GM21737 (cell line): ENCODE measurements around the gene VPS8.

Experiments
- ATAC-seq: cut with Tn5 transposase; IDR thresholded peaks from one replicate; pipeline ENCODE4 v1.9.1; 2021; ENCODE audit warnings: mild to moderate bottlenecking, moderate library complexity; ENCODE audit not compliant: unreplicated experiment

Gene VPS8

GRCh38 chr3:184811999-184812661, at the start of gene VPS8:
TSS of gene VPS8 (plus strand) at chr3:184812166. CDS start at chr3:184824633, 12,467 bp downstream.
- peak; percentile 86 for ATAC-seq

GRCh38 chr3:184764191-184764590, 47.8 kb upstream of the VPS8 start:
- ATAC-seq: no peak

- no peak for ATAC-seq
Observed at GRCh38 chr3:184765047-184765729, 46.8 kb upstream of the VPS8 start.

GRCh38 chr3:184765730-184766074, 46.3 kb upstream of the VPS8 start:
- ATAC-seq: no peak

- ATAC-seq: no peak
Observed at GRCh38 chr3:184766555-184767261, 45.3 kb upstream of the VPS8 start.

- no peak for ATAC-seq
Observed at GRCh38 chr3:184767377-184767776, 44.6 kb upstream of the VPS8 start.

- no peak for ATAC-seq
Observed at GRCh38 chr3:184769382-184770170, 42.4 kb upstream of the VPS8 start.

- ATAC-seq: no peak
Observed at GRCh38 chr3:184770541-184770940, 41.4 kb upstream of the VPS8 start.

- no peak for ATAC-seq
Observed at GRCh38 chr3:184771301-184772127, 40.5 kb upstream of the VPS8 start.

GRCh38 chr3:184772667-184773272, 39.2 kb upstream of the VPS8 start:
- ATAC-seq: no peak

- no peak for ATAC-seq
Observed at GRCh38 chr3:184773283-184774186, 38.4 kb upstream of the VPS8 start.

- no peak for ATAC-seq
Observed at GRCh38 chr3:184776916-184777315, 35.0 kb upstream of the VPS8 start.

- ATAC-seq: no peak
Observed at GRCh38 chr3:184777566-184778356, 34.2 kb upstream of the VPS8 start.

- ATAC-seq: no peak
Observed at GRCh38 chr3:184778426-184779332, 33.3 kb upstream of the VPS8 start.

GRCh38 chr3:184780981-184781515, 30.9 kb upstream of the VPS8 start:
- ATAC-seq: no peak

- ATAC-seq: no peak
Observed at GRCh38 chr3:184781801-184782200, 30.2 kb upstream of the VPS8 start.

GRCh38 chr3:184783319-184783718, 28.6 kb upstream of the VPS8 start:
- ATAC-seq: no peak
